CD4-positive, alpha-beta memory T cell (primary cell): ENCODE results near the gene RCC1. TPM values are rescaled to one million over a fixed set of nuclear protein-coding genes. Genes with fewer than 3 reads are reported as not detected.

Experiments
- CTCF ChIA-PET: fragments of 350-600 bp; sonication (Branson Sonifier 250); formaldehyde crosslinking; loops from one replicate; lab custom pipeline; 2021; ENCODE audit warnings: inconsistent platforms; ENCODE audit not compliant: partially characterized antibody; lab: Charles Lee
- POLR2A ChIA-PET: fragments of 350-600 bp; sonication (Branson Sonifier 250); formaldehyde crosslinking; loops from one replicate; lab custom pipeline; 2021; ENCODE audit not compliant: partially characterized antibody; lab: Charles Lee
- DNase-seq, 5 donors: peaks; one replicate each; pipeline versions ENCODE4 v3.0.0 to v3.0.0-alpha.2; 2020 to 2022; ENCODE audit warnings: mixed read lengths in 1 of 5
- H3K27ac ChIP-seq: one replicate; pipeline ENCODE4 v1.7.0; 2013; ENCODE audit warnings: low read depth, low read length
- H3K27me3 ChIP-seq: 2 replicates; pipeline ENCODE4 v1.7.0; 2013; ENCODE audit warnings: mild to moderate bottlenecking, low read length, moderate library complexity; ENCODE audit not compliant: insufficient read depth
- H3K36me3 ChIP-seq: 2 replicates; pipeline ENCODE4 v1.7.0; 2013; ENCODE audit warnings: mild to moderate bottlenecking, low read length, moderate library complexity; ENCODE audit not compliant: insufficient read depth
- H3K4me1 ChIP-seq: 2 replicates; pipeline ENCODE4 v1.7.0; 2013; ENCODE audit warnings: mild to moderate bottlenecking, low read length, moderate library complexity; ENCODE audit not compliant: insufficient read depth
- H3K4me3 ChIP-seq, 2 donors: one replicate each; pipeline ENCODE4 v1.7.0; 2013; ENCODE audit warnings: low read length in 2 of 2, mild to moderate bottlenecking in 1 of 2
- H3K9me3 ChIP-seq, 2 donors: one replicate each; pipeline ENCODE4 v1.7.0; 2013; ENCODE audit warnings: low read length in 2 of 2, control low read depth in 1 of 2; ENCODE audit not compliant: control insufficient read depth in 1 of 2
- H3K27ac Mint-ChIP-seq, 7 donors: one replicate each; pipeline ENCODE4 v1.8.0; 2020 to 2021; ENCODE audit warnings: mixed read lengths in 7 of 7, mild to moderate bottlenecking in 6 of 7, inconsistent platforms in 3 of 7, moderate library complexity in 3 of 7
- H3K27me3 Mint-ChIP-seq, 2 donors: one replicate each; pipeline ENCODE4 v1.8.0; 2020 to 2021; ENCODE audit warnings: mixed read lengths in 2 of 2
- H3K36me3 Mint-ChIP-seq, 2 donors: one replicate each; pipeline ENCODE4 v1.8.0; 2020 to 2021; ENCODE audit warnings: mixed read lengths in 2 of 2, inconsistent platforms in 1 of 2, mild to moderate bottlenecking in 1 of 2
- H3K4me1 Mint-ChIP-seq, 4 donors: one replicate each; pipeline ENCODE4 v1.8.0; 2020 to 2021; ENCODE audit warnings: mixed read lengths in 4 of 4, mild to moderate bottlenecking in 1 of 4
- H3K4me3 Mint-ChIP-seq, 8 donors: one replicate each; pipeline ENCODE4 v1.8.0; 2020 to 2021; ENCODE audit warnings: mixed read lengths in 8 of 8, mild to moderate bottlenecking in 7 of 8, moderate library complexity in 6 of 8, inconsistent platforms in 3 of 8
- H3K9me3 Mint-ChIP-seq, 8 donors: one replicate each; pipeline ENCODE4 v1.8.0; 2020 to 2021; ENCODE audit warnings: mixed read lengths in 8 of 8, mild to moderate bottlenecking in 5 of 8, inconsistent platforms in 3 of 8, moderate library complexity in 1 of 8
- intact Hi-C: fragments of 100-400 bp; cut with micrococcal nuclease; formaldehyde crosslinking; loops from one replicate; pipeline ENCODE4 v1.15.1; 2023
- polyA plus RNA-seq, 2 donors: library from polyadenylated mRNA; unstranded; fragments of 300-500 nt; fragmentation: Illumina TruSeq; gene quantifications; one replicate each; pipeline ENCODE4 v1.2.3, GENCODE V29; 2021
- total RNA-seq, 2 experiments: library from RNA; stranded (reverse); gene quantifications; one replicate each; pipeline ENCODE4 v1.2.3, GENCODE V29; 2021

The RCC1 gene
- total and polyA plus RNA-seq, 4 experiments from 2014 or later: 7.8 to 18.4 (median 14.2) TPM

GRCh38 chr1:28573564-28573963, 67.7 kb downstream of the RCC1 start:
- CTCF ChIA-PET: no interaction called here

GRCh38 chr1:28577052-28577678, 71.3 kb downstream of the RCC1 start:
- intact Hi-C loops: no loop called here
- H3K27ac ChIP-seq: no peak overlapping the region
- DNase-seq: no peak
- H3K4me1 Mint-ChIP-seq: peaks cover 17 to 45% (median 30%) of the 10 kb centered on the region in 4 donors
- ChIA-PET CTCF (no interaction called here), POLR2A (interaction anchor here (1.0 to 9.1 kb wide), 6 partner anchors 15 to 159 kb away, joined by 3 to 234 read pairs (median 140); partner anchors contain the start of genes GMEB1, RCC1, RNU11 and TAF12)
- H3K27ac Mint-ChIP-seq: peak overlapping the region in 5 of 7 donors; percentile 55 to 95 (median 68)
- peaks cover 0 to 7% (median 0%) of the 10 kb centered on the region in 8 donors for H3K9me3 Mint-ChIP-seq
- peaks cover 39 to 54% of the 10 kb centered on the region in 2 donors for H3K36me3 Mint-ChIP-seq
- no peaks in the 10 kb centered on the region for H3K27me3 ChIP-seq
- no peak overlapping the region for H3K4me3 ChIP-seq
- H3K9me3 ChIP-seq: no peaks in the 10 kb centered on the region
- H3K36me3 ChIP-seq: peaks cover 39% of the 10 kb centered on the region
- H3K4me3 Mint-ChIP-seq: no peak overlapping the region
- peaks cover 30% of the 10 kb centered on the region for H3K4me1 ChIP-seq
- no peaks in the 10 kb centered on the region for H3K27me3 Mint-ChIP-seq

More at GRCh38 chr1:28573564-28573963, 67.7 kb downstream of the RCC1 start:
- no peaks in the 10 kb centered on the region for H3K9me3 Mint-ChIP-seq
- intact Hi-C loops: no loop called here
- peaks cover 32% of the 10 kb centered on the region for H3K36me3 ChIP-seq
- H3K27ac Mint-ChIP-seq: no peak overlapping the region
- H3K27ac ChIP-seq: no peak overlapping the region
- H3K4me3 ChIP-seq: no peak overlapping the region
- POLR2A ChIA-PET: interaction anchor here (4.9 kb wide), 1 partner anchor 7 kb away, joined by 44 read pairs; no protein-coding TSS in a partner anchor
- no peaks in the 10 kb centered on the region for H3K27me3 Mint-ChIP-seq
- H3K4me1 ChIP-seq: peaks cover 7% of the 10 kb centered on the region
- H3K9me3 ChIP-seq: no peaks in the 10 kb centered on the region
- H3K27me3 ChIP-seq: no peaks in the 10 kb centered on the region
- DNase-seq: no peak
- H3K4me3 Mint-ChIP-seq: no peak overlapping the region
- peaks cover 37 to 49% of the 10 kb centered on the region in 2 donors for H3K36me3 Mint-ChIP-seq
- peaks cover 2 to 12% (median 9%) of the 10 kb centered on the region in 4 donors for H3K4me1 Mint-ChIP-seq

GRCh38 chr1:28577738-28578536, 72.1 kb downstream of the RCC1 start:
- Mint-ChIP-seq H3K4me3 (no peak overlapping the region), H3K27me3 (no peaks in the 10 kb centered on the region), H3K27ac (peak overlapping the region; percentile 44 to 95 (median 74)), H3K9me3 (peaks cover 0 to 7% (median 0%) of the 10 kb centered on the region in 8 donors), H3K4me1 (peaks cover 19 to 50% (median 35%) of the 10 kb centered on the region in 4 donors), H3K36me3 (peaks cover 39 to 54% of the 10 kb centered on the region in 2 donors)
- ChIA-PET POLR2A (interaction anchor here (1.0 to 9.1 kb wide), 9 partner anchors 16 to 603 kb away, joined by 3 to 234 read pairs (median 33); partner anchors contain the start of genes GMEB1, RCC1, RNU11 and SRSF4), CTCF (interaction anchor here (2.2 to 5.0 kb wide), 2 partner anchors 24 to 69 kb away, joined by 5 to 23 read pairs; partner anchors contain the start of gene TRNAU1AP)
- H3K36me3 ChIP-seq: peaks cover 39% of the 10 kb centered on the region
- H3K4me1 ChIP-seq: peaks cover 33% of the 10 kb centered on the region
- no peak for DNase-seq
- no peaks in the 10 kb centered on the region for H3K27me3 ChIP-seq
- H3K9me3 ChIP-seq: no peaks in the 10 kb centered on the region
- H3K4me3 ChIP-seq: no peak overlapping the region
- no peak overlapping the region for H3K27ac ChIP-seq
- intact Hi-C loops: no loop called here

- H3K27me3 ChIP-seq: no peaks in the 10 kb centered on the region
- H3K4me3 Mint-ChIP-seq: peak overlapping the region in 5 of 8 donors; percentile 33 to 60 (median 37)
- H3K27ac ChIP-seq: no peak overlapping the region
Measured at GRCh38 chr1:28578696-28579218, 72.9 kb downstream of the RCC1 start.

GRCh38 chr1:28579401-28579800, 73.6 kb downstream of the RCC1 start:
- Mint-ChIP-seq H3K4me1 (peaks cover 21 to 54% (median 38%) of the 10 kb centered on the region in 4 donors), H3K27me3 (no peaks in the 10 kb centered on the region), H3K9me3 (peaks cover 0 to 7% (median 0%) of the 10 kb centered on the region in 8 donors), H3K36me3 (peaks cover 39 to 54% of the 10 kb centered on the region in 2 donors), H3K4me3 (peak overlapping the region; percentile 94 to 99 (median 98)), H3K27ac (peak overlapping the region; percentile 65 to 97 (median 84))
- Histone ChIP-seq H3K27ac (peak overlapping the region; percentile 82), H3K27me3 (no peaks in the 10 kb centered on the region), H3K4me1 (peaks cover 33% of the 10 kb centered on the region), H3K9me3 (no peaks in the 10 kb centered on the region), H3K4me3 (peak overlapping the region in 1 of 2 donors; percentile 99), H3K36me3 (peaks cover 37% of the 10 kb centered on the region)
- DNase-seq: no peak
- ChIA-PET POLR2A (interaction anchor here (0.6 to 9.1 kb wide), 16 partner anchors 8 to 1851 kb away, joined by 3 to 234 read pairs (median 38); partner anchors contain the start of genes ATP5IF1, GMEB1, RAB42 and RCC1), CTCF (interaction anchor here (0.7 to 5.0 kb wide), 11 partner anchors 19 to 333 kb away, joined by 3 to 23 read pairs (median 3); partner anchors contain the start of genes TRNAU1AP and YTHDF2)
- intact Hi-C loops: no loop called here

More at GRCh38 chr1:28578696-28579218, 72.9 kb downstream of the RCC1 start:
- Mint-ChIP-seq H3K27me3 (no peaks in the 10 kb centered on the region), H3K36me3 (peaks cover 39 to 54% of the 10 kb centered on the region in 2 donors), H3K27ac (peak overlapping the region; percentile 26 to 95 (median 79)), H3K4me1 (peaks cover 21 to 54% (median 38%) of the 10 kb centered on the region in 4 donors), H3K9me3 (peaks cover 0 to 7% (median 0%) of the 10 kb centered on the region in 8 donors)
- DNase-seq: no peak
- no peaks in the 10 kb centered on the region for H3K9me3 ChIP-seq
- CTCF ChIA-PET: interaction anchor here (0.7 to 5.0 kb wide), 7 partner anchors 18 to 329 kb away, joined by 3 to 23 read pairs (median 5); partner anchors contain the start of genes TRNAU1AP and YTHDF2
- POLR2A ChIA-PET: interaction anchor here (0.6 to 9.1 kb wide), 11 partner anchors 8 to 602 kb away, joined by 3 to 234 read pairs (median 46); partner anchors contain the start of genes GMEB1, RCC1, RNU11 and SRSF4
- no peak overlapping the region for H3K4me3 ChIP-seq
- peaks cover 39% of the 10 kb centered on the region for H3K36me3 ChIP-seq
- intact Hi-C loops: no loop called here
- H3K4me1 ChIP-seq: peaks cover 33% of the 10 kb centered on the region

- peaks cover 21 to 54% (median 38%) of the 10 kb centered on the region in 4 donors for H3K4me1 Mint-ChIP-seq
- H3K4me3 Mint-ChIP-seq: peak overlapping the region; percentile 94 to 99 (median 98)
- intact Hi-C loops: loop anchor here (1.0 to 5.0 kb wide), 9 partner anchors 28 to 601 kb away; partner anchors contain the start of genes RCC1, RNU11, SESN2 and SRSF4
Measured at GRCh38 chr1:28580722-28581530, 75.1 kb downstream of the RCC1 start.

More at GRCh38 chr1:28580722-28581530, 75.1 kb downstream of the RCC1 start:
- Mint-ChIP-seq H3K27ac (peak overlapping the region; percentile 88 to 98 (median 95)), H3K36me3 (peaks cover 32 to 46% of the 10 kb centered on the region in 2 donors), H3K9me3 (peaks cover 0 to 7% (median 0%) of the 10 kb centered on the region in 8 donors), H3K27me3 (no peaks in the 10 kb centered on the region)
- Histone ChIP-seq H3K36me3 (peaks cover 32% of the 10 kb centered on the region), H3K27ac (peak overlapping the region; percentile 82), H3K9me3 (no peaks in the 10 kb centered on the region), H3K4me3 (peak overlapping the region; percentile 82 to 99), H3K4me1 (peaks cover 33% of the 10 kb centered on the region), H3K27me3 (no peaks in the 10 kb centered on the region)
- DNase-seq: peak; percentile 17 to 83 (median 68)
- ChIA-PET CTCF (interaction anchor here (0.6 to 5.0 kb wide), 25 partner anchors 10 to 800 kb away, joined by 3 to 23 read pairs (median 4); partner anchors contain the start of genes GMEB1, MED18, TAF12 and TRNAU1AP), POLR2A (interaction anchor here (0.6 to 9.1 kb wide), 49 partner anchors 10 to 1691 kb away, joined by 3 to 234 read pairs (median 6); partner anchors contain the start of genes ATP5IF1, EPB41, EYA3 and GMEB1)
